ENCODE data around the gene NAALADL2. TPM values are rescaled to one million over a fixed set of nuclear protein-coding genes. Genes with fewer than 3 reads are reported as not detected.

NAALADL2 gene
- total and polyA plus RNA-seq, 4 donors, result 0.28 to 4.6 (median 3.1) TPM

- 91% methylated on average over 6 of the region's 6 CpGs for WGBS
- Histone ChIP-seq H3K9ac (ENCODE audit: low read depth in 1 of 2, low read length in 2 of 2) (no peak overlapping the region), H3K36me3 (ENCODE audit: control insufficient read depth in 4 of 4, insufficient read depth in 3 of 4, low read depth in 1 of 4, low read length in 3 of 4) (no peaks in the 10 kb centered on the region), H3K9me3 (ENCODE audit: control insufficient read depth in 4 of 4, low read length in 3 of 4) (no peaks in the 10 kb centered on the region), H3K27me3 (ENCODE audit: control insufficient read depth in 4 of 4, insufficient read depth in 4 of 4, low read length in 3 of 4) (no peaks in the 10 kb centered on the region), H3K4me1 (ENCODE audit: control insufficient read depth in 4 of 4, insufficient read depth in 4 of 4, low read length in 3 of 4) (no peaks in the 10 kb centered on the region), H3K4me3 (ENCODE audit: low read depth in 1 of 3, low read length in 3 of 3) (no peak overlapping the region), H3K27ac (ENCODE audit: low read depth in 1 of 2, low read length in 2 of 2) (no peak overlapping the region)
- DNase-seq (ENCODE audit: low spot score), result no peak
- TF ChIP-seq, protein P1, sequence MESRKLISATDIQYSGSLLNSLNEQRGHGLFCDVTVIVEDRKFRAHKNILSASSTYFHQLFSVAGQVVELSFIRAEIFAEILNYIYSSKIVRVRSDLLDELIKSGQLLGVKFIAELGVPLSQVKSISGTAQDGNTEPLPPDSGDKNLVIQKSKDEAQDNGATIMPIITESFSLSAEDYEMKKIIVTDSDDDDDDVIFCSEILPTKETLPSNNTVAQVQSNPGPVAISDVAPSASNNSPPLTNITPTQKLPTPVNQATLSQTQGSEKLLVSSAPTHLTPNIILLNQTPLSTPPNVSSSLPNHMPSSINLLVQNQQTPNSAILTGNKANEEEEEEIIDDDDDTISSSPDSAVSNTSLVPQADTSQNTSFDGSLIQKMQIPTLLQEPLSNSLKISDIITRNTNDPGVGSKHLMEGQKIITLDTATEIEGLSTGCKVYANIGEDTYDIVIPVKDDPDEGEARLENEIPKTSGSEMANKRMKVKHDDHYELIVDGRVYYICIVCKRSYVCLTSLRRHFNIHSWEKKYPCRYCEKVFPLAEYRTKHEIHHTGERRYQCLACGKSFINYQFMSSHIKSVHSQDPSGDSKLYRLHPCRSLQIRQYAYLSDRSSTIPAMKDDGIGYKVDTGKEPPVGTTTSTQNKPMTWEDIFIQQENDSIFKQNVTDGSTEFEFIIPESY (IDR thresholded peaks at IDR 0.05), result no peak
- TF ChIP-seq TAF1 (conservative IDR thresholded peaks at IDR 0.05) (no peak), RAD21 (IDR thresholded peaks at IDR 0.05) (no peak), YY1 (IDR thresholded peaks at IDR 0.05) (no peak), NR2F2 (IDR thresholded peaks at IDR 0.05) (no peak), MAX (IDR thresholded peaks at IDR 0.05) (no peak), HNF4A (conservative IDR thresholded peaks at IDR 0.05) (no peak), FOXA1 (IDR thresholded peaks at IDR 0.05) (no peak), ATF3 (IDR thresholded peaks at IDR 0.05) (no peak), HNF4G (IDR thresholded peaks at IDR 0.05) (no peak), FOXA2 (IDR thresholded peaks at IDR 0.05) (no peak), RXRA (IDR thresholded peaks at IDR 0.05) (no peak), JUND (IDR thresholded peaks at IDR 0.05) (no peak)
- TF ChIP-seq, protein P2, sequence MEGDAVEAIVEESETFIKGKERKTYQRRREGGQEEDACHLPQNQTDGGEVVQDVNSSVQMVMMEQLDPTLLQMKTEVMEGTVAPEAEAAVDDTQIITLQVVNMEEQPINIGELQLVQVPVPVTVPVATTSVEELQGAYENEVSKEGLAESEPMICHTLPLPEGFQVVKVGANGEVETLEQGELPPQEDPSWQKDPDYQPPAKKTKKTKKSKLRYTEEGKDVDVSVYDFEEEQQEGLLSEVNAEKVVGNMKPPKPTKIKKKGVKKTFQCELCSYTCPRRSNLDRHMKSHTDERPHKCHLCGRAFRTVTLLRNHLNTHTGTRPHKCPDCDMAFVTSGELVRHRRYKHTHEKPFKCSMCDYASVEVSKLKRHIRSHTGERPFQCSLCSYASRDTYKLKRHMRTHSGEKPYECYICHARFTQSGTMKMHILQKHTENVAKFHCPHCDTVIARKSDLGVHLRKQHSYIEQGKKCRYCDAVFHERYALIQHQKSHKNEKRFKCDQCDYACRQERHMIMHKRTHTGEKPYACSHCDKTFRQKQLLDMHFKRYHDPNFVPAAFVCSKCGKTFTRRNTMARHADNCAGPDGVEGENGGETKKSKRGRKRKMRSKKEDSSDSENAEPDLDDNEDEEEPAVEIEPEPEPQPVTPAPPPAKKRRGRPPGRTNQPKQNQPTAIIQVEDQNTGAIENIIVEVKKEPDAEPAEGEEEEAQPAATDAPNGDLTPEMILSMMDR (IDR thresholded peaks at IDR 0.05; ENCODE audit: low read depth, low read length, missing input control), result no peak
These were observed 552.8 kb downstream of the NAALADL2 start for GRCh38 chr3:175411946-175412345.

- Histone ChIP-seq H3K4me3 (ENCODE audit: low read depth in 1 of 3, low read length in 3 of 3) (no peak overlapping the region), H3K4me1 (ENCODE audit: control insufficient read depth in 4 of 4, insufficient read depth in 4 of 4, low read length in 3 of 4) (no peaks in the 10 kb centered on the region)
These were observed 554.8 kb downstream of the NAALADL2 start for GRCh38 chr3:175413926-175414325.

More at GRCh38 chr3:175413926-175414325, 554.8 kb downstream of the NAALADL2 start:
- Histone ChIP-seq H3K27me3 (ENCODE audit: control insufficient read depth in 4 of 4, insufficient read depth in 4 of 4, low read length in 3 of 4) (no peaks in the 10 kb centered on the region), H3K36me3 (ENCODE audit: control insufficient read depth in 4 of 4, insufficient read depth in 3 of 4, low read depth in 1 of 4, low read length in 3 of 4) (no peaks in the 10 kb centered on the region), H3K27ac (ENCODE audit: low read depth in 1 of 2, low read length in 2 of 2) (no peak overlapping the region), H3K9me3 (ENCODE audit: control insufficient read depth in 4 of 4, low read length in 3 of 4) (no peaks in the 10 kb centered on the region), H3K9ac (ENCODE audit: low read depth in 1 of 2, low read length in 2 of 2) (no peak overlapping the region)
- DNase-seq (ENCODE audit: low spot score), result no peak
- TF ChIP-seq HNF4A (conservative IDR thresholded peaks at IDR 0.05), result no peak
- TF ChIP-seq TAF1 (conservative IDR thresholded peaks at IDR 0.05), result no peak
- TF ChIP-seq ATF3 (IDR thresholded peaks at IDR 0.05), result no peak
- no peak for TF ChIP-seq GABPA (IDR thresholded peaks at IDR 0.05 in 1 of 2, conservative IDR thresholded peaks at IDR 0.05 in 1 of 2)
- no peak for TF ChIP-seq EGR1 (IDR thresholded peaks at IDR 0.05; ENCODE audit: low read depth in 2 of 2)
- no peak for TF ChIP-seq HNF4G (IDR thresholded peaks at IDR 0.05)
- TF ChIP-seq, protein P1 (IDR thresholded peaks at IDR 0.05), result no peak
- WGBS, result 91% methylated on average over 4 of the region's 4 CpGs

Measured in liver (tissue), 9 donors.